ENCODE data around the gene KIAA0825. TPM values are rescaled to one million over a fixed set of nuclear protein-coding genes. Genes with fewer than 3 reads are reported as not detected.

The KIAA0825 gene
- total and polyA plus RNA-seq, 2 of the 8 experiments (the other 6 are each of a cell fraction or from before 2014, with no cell fraction given): 0.60 to 1.0 TPM

- Histone ChIP-seq H4K91ac (replicated peaks; ENCODE audit: insufficient read length, low read length) (no peak overlapping the region), H2BK20ac (ENCODE audit: low read length) (no peak overlapping the region), H2BK12ac (ENCODE audit: low read depth, low read length) (no peak overlapping the region), H3K4me3 (ENCODE audit: extremely low read depth in 1 of 4, insufficient read depth in 2 of 4, low read depth in 3 of 4, low read length in 4 of 4) (no peak overlapping the region), H2BK120ac (replicated peaks; ENCODE audit: low read depth, low read length) (no peak overlapping the region), H2AFZ (ENCODE audit: low read length) (no peak overlapping the region), H3K9me3 (ENCODE audit: insufficient read depth in 2 of 2, low read depth in 1 of 2, low read length in 1 of 2) (no peaks in the 10 kb centered on the region), H2BK15ac (ENCODE audit: low read length) (no peak overlapping the region), H3K79me1 (ENCODE audit: low read depth, low read length) (no peaks in the 10 kb centered on the region), H4K20me1 (replicated peaks in 1 of 2; ENCODE audit: control insufficient read depth in 1 of 2, insufficient read depth in 2 of 2, low read length in 2 of 2) (peaks cover 0 to 2% of the 10 kb centered on the region in 2 experiments), H3K27me3 (replicated peaks in 1 of 4; ENCODE audit: control insufficient read depth in 3 of 4, extremely low read depth in 1 of 4, insufficient read depth in 3 of 4, low read length in 3 of 4) (no peaks in the 10 kb centered on the region), H3K36me3 (ENCODE audit: control insufficient read depth in 2 of 4, insufficient read depth in 4 of 4, low read length in 3 of 4) (peaks cover 0 to 6% (median 3%) of the 10 kb centered on the region in 4 experiments; a peak in 3 of 8 replicates), H4K8ac (ENCODE audit: extremely low read depth, insufficient read depth, low read length) (no peak overlapping the region), H2AK5ac (ENCODE audit: low read depth, low read length) (no peak overlapping the region), H3K9ac (replicated peaks in 1 of 4; ENCODE audit: extremely low read depth in 1 of 4, low read depth in 3 of 4, low read length in 3 of 4) (no peak overlapping the region), H2BK5ac (ENCODE audit: low read depth, low read length) (no peak overlapping the region), H3K56ac (replicated peaks; ENCODE audit: insufficient read length, low read depth, low read length) (no peak overlapping the region), H3K4me2 (ENCODE audit: insufficient read depth in 1 of 2, low read depth in 2 of 2, low read length in 2 of 2) (no peak overlapping the region), H3K4me1 (replicated peaks in 1 of 4; ENCODE audit: control insufficient read depth in 3 of 4, insufficient read depth in 4 of 4, low read length in 3 of 4) (peaks cover 0 to 6% (median 2%) of the 10 kb centered on the region in 4 experiments; a peak in 2 of 7 replicates), H3K27ac (ENCODE audit: low read depth, low read length) (no peak overlapping the region), H3K4ac (replicated peaks; ENCODE audit: insufficient read length, low read depth, low read length) (no peak overlapping the region), H3K79me2 (ENCODE audit: control insufficient read depth in 1 of 2, insufficient read depth in 2 of 2, low read length in 2 of 2) (peaks cover 0 to 12% of the 10 kb centered on the region in 2 experiments; a peak in 2 of 4 replicates), H3K18ac (ENCODE audit: extremely low read depth, low read length) (no peak overlapping the region), H3K23ac (ENCODE audit: insufficient read length) (no peak overlapping the region), H4K5ac (ENCODE audit: insufficient read length, low read depth, low read length) (no peak overlapping the region), H3K23me2 (ENCODE audit: low read depth, low read length) (no peaks in the 10 kb centered on the region), H3K14ac (ENCODE audit: insufficient read length) (no peak overlapping the region)
- FAIRE-seq (no peak), DNase-seq (ENCODE audit: low read depth in 1 of 2, low spot score in 2 of 2) (no peak)
- TF ChIP-seq TAF1 (IDR thresholded peaks at IDR 0.05; ENCODE audit: low read depth, low read length) (no peak), BACH1 (IDR thresholded peaks at IDR 0.05; ENCODE audit: low read length) (no peak), RFX5 (IDR thresholded peaks at IDR 0.05; ENCODE audit: borderline replicate concordance, low read depth, low read length) (no peak), CREB1 (IDR thresholded peaks at IDR 0.05) (no peak), SRF (IDR thresholded peaks at IDR 0.05; ENCODE audit: low read depth, low read length) (no peak), EGR1 (IDR thresholded peaks at IDR 0.05; ENCODE audit: borderline replicate concordance, low read depth, low read length) (no peak), RNF2 (IDR thresholded peaks at IDR 0.05; ENCODE audit: borderline replicate concordance, low read depth, low read length, missing control alignments, poor library complexity, severe bottlenecking) (no peak)
- ChIA-PET POLR2A (ENCODE audit: partially characterized antibody) (interaction anchor here (1.8 kb wide), 1 partner anchor 10 kb away, joined by 3 read pairs; no protein-coding TSS in a partner anchor), CTCF (ENCODE audit: partially characterized antibody) (interaction anchor here (1.6 to 2.5 kb wide), 2 partner anchors 9 to 14 kb away, joined by 4 to 12 read pairs; no protein-coding TSS in a partner anchor)
- WGBS, 2 experiments (ENCODE audit: extremely low coverage in 1 of 2, insufficient coverage in 1 of 2, insufficient read length in 1 of 2, insufficient replicate concordance in 2 of 2, low coverage in 1 of 2, low lambda C conversion rate in 2 of 2, missing lambda C conversion rate in 1 of 2): 94% methylated on average over 1 of the region's 1 CpG; no CpG with 5 or more reads in 1 of the 2 experiments
Measured at GRCh38 chr5:94173100-94173499, 445.3 kb downstream of the KIAA0825 start.
